KBM-7 (cell line): Measurements from ENCODE around the gene KIF17.
A peak's percentile ranks its signal among the peaks of the same experiment; 100 is the strongest.

ENCODE experiments used
- DNase-seq: peaks from one replicate; pipeline ENCODE4 v3.0.0-alpha.2; 2015
- in situ Hi-C: fragments of 300-500 bp; cut with MboI; formaldehyde crosslinking; loops from 2 replicates; pipeline ENCODE4 v1.14.3; 2020; ENCODE audit warnings: low sequenced_read_pairs, low pct_unique_long_range_greater_than_20kb, mixed read lengths

KIF17 gene

GRCh38 chr1:20672265-20672632 is 45.6 kb downstream of the KIF17 start:
- in situ Hi-C loops, result loop anchor here (25.0 kb wide), 1 partner anchor 760 kb away; the partner anchor contains the start of gene PLA2G2E
- DNase-seq, result no peak

GRCh38 chr1:20670936-20671335 is 46.9 kb downstream of the KIF17 start:
- no peak for DNase-seq
- in situ Hi-C loops, result loop anchor here (25.0 kb wide), 1 partner anchor 759 kb away; the partner anchor contains the start of gene PLA2G2E

- DNase-seq, result no peak
- in situ Hi-C loops, result loop anchor here (25.0 kb wide), 1 partner anchor 756 kb away; the partner anchor contains the start of gene PLA2G2E
Measured at GRCh38 chr1:20668581-20668980, 49.2 kb downstream of the KIF17 start.

- in situ Hi-C loops, result loop anchor here (25.0 kb wide), 1 partner anchor 755 kb away; the partner anchor contains the start of gene PLA2G2E
- DNase-seq, result peak; percentile 12
Measured at GRCh38 chr1:20666804-20667203, 51.0 kb downstream of the KIF17 start.

- no peak for DNase-seq
- in situ Hi-C loops, result loop anchor here (25.0 kb wide), 1 partner anchor 754 kb away; the partner anchor contains the start of gene PLA2G2E
Measured at GRCh38 chr1:20666146-20666545, 51.7 kb downstream of the KIF17 start.

GRCh38 chr1:20665726-20666125 is 52.1 kb downstream of the KIF17 start:
- in situ Hi-C loops, result loop anchor here (25.0 kb wide), 1 partner anchor 753 kb away; the partner anchor contains the start of gene PLA2G2E
- DNase-seq, result peak; percentile 54

GRCh38 chr1:20663969-20664715 is 53.7 kb downstream of the KIF17 start:
- in situ Hi-C loops, result loop anchor here (25.0 kb wide), 1 partner anchor 752 kb away; the partner anchor contains the start of gene PLA2G2E
- no peak for DNase-seq

- in situ Hi-C loops, result loop anchor here (25.0 kb wide), 1 partner anchor 751 kb away; the partner anchor contains the start of gene PLA2G2E
- DNase-seq, result no peak
Measured at GRCh38 chr1:20663365-20663764, 54.4 kb downstream of the KIF17 start.

- no peak for DNase-seq
- in situ Hi-C loops, result loop anchor here (25.0 kb wide), 1 partner anchor 750 kb away; the partner anchor contains the start of gene PLA2G2E
Measured at GRCh38 chr1:20662110-20662475, 55.7 kb downstream of the KIF17 start.

- peak; percentile 98 for DNase-seq
- in situ Hi-C loops, result loop anchor here (25.0 kb wide), 1 partner anchor 749 kb away; the partner anchor contains the start of gene PLA2G2E
Measured at GRCh38 chr1:20661207-20662109, 56.3 kb downstream of the KIF17 start, which contains the start of gene DDOST. DDOST (minus strand) TSS chr1:20661369; CDS start chr1:20661350, 19 bp downstream.

- in situ Hi-C loops, result loop anchor here (25.0 kb wide), 1 partner anchor 749 kb away; the partner anchor contains the start of gene PLA2G2E
Measured at GRCh38 chr1:20660847-20661206, 57.0 kb downstream of the KIF17 start.

GRCh38 chr1:20660363-20660762 is 57.4 kb downstream of the KIF17 start:
- in situ Hi-C loops, result loop anchor here (25.0 kb wide), 1 partner anchor 748 kb away; the partner anchor contains the start of gene PLA2G2E
- DNase-seq, result no peak

More at GRCh38 chr1:20660847-20661206, 57.0 kb downstream of the KIF17 start:
- DNase-seq, result peak; percentile 21

GRCh38 chr1:20658166-20658915 is 59.5 kb downstream of the KIF17 start:
- no peak for DNase-seq
- in situ Hi-C loops, result loop anchor here (25.0 kb wide), 1 partner anchor 746 kb away; the partner anchor contains the start of gene PLA2G2E

GRCh38 chr1:20657024-20657423 is 60.8 kb downstream of the KIF17 start:
- DNase-seq, result no peak
- in situ Hi-C loops, result loop anchor here (25.0 kb wide), 1 partner anchor 745 kb away; the partner anchor contains the start of gene PLA2G2E

- DNase-seq, result no peak
- in situ Hi-C loops, result loop anchor here (25.0 kb wide), 1 partner anchor 742 kb away; the partner anchor contains the start of gene PLA2G2E
Measured at GRCh38 chr1:20654104-20654690, 63.6 kb downstream of the KIF17 start.

- DNase-seq, result no peak
- in situ Hi-C loops, result loop anchor here (25.0 kb wide), 1 partner anchor 740 kb away; the partner anchor contains the start of gene PLA2G2E
Measured at GRCh38 chr1:20652300-20652699, 65.5 kb downstream of the KIF17 start.

GRCh38 chr1:20648946-20649345 is 68.9 kb downstream of the KIF17 start:
- in situ Hi-C loops, result loop anchor here (10.0 kb wide), 1 partner anchor 134 kb away; no protein-coding TSS in a partner anchor
- no peak for DNase-seq

GRCh38 chr1:20648438-20648837 is 69.4 kb downstream of the KIF17 start:
- in situ Hi-C loops, result loop anchor here (10.0 kb wide), 1 partner anchor 134 kb away; no protein-coding TSS in a partner anchor
- DNase-seq, result no peak
